Right lobe of liver (tissue), 6 donors: ENCODE results near the gene VAPB. TPM values are rescaled to one million over a fixed set of nuclear protein-coding genes. Genes with fewer than 3 reads are reported as not detected.

ENCODE experiments used
- ATAC-seq, 4 donors: fragments of 200-7000 bp; cut with Tn5 transposase; one replicate each; pipeline ENCODE4 v1.9.1; 2020; ENCODE audit warnings: mild to moderate bottlenecking in 4 of 4, moderate library complexity in 4 of 4
- DNase-seq, 3 donors: peaks; one replicate each; pipeline ENCODE4 v3.0.0-alpha.2; 2020
- H3K27ac ChIP-seq, 3 donors: fragments of 200-600 bp; one replicate each; pipeline ENCODE4 v1.8.0; 2022
- H3K27me3 ChIP-seq, 2 donors: fragments of 200-600 bp; one replicate each; pipeline ENCODE4 v1.8.0; 2022
- H3K36me3 ChIP-seq, 4 donors: fragments of 200-600 bp; sonication (generic) in 1 of 4; one replicate each; pipeline versions ENCODE4 v1.5.1 to v1.8.0; 2017 to 2022; ENCODE audit warnings: control low read depth in 1 of 4
- H3K4me1 ChIP-seq, 4 donors: fragments of 200-600 bp; sonication (generic) in 1 of 4; one replicate each; pipeline versions ENCODE4 v1.5.1 to v1.8.0; 2017 to 2022; ENCODE audit warnings: control low read depth in 1 of 4
- H3K4me3 ChIP-seq, 3 donors: fragments of 200-600 bp; one replicate each; pipeline ENCODE4 v1.8.0; 2022
- H3K9me3 ChIP-seq, 4 donors: fragments of 200-600 bp; sonication (generic) in 1 of 4; one replicate each; pipeline versions ENCODE4 v1.5.1 to v1.8.0; 2017 to 2022; ENCODE audit warnings: control low read depth in 1 of 4
- POLR2A ChIP-seq: fragments of 450-650 bp; IDR thresholded peaks from one replicate; pipeline ENCODE4 v1.6.1; 2017; ENCODE audit warnings: antibody characterized with exemption, mild to moderate bottlenecking
- WGBS: methylation state at CpG from one replicate; pipeline ENCODE4 v1.1.6; 2018; ENCODE audit warnings: low coverage, low lambda C conversion rate; ENCODE audit not compliant: insufficient coverage; ENCODE audit errors: missing lambda C conversion rate; 5-methylcytosine and 5-hydroxymethylcytosine counted together
- intact Hi-C, 2 donors: fragments of 100-400 bp; cut with DNase I; formaldehyde crosslinking; loops; one replicate each; pipeline versions ENCODE4 v1.11.2 to v1.14.1; 2022
- total RNA-seq, 6 experiments: library from RNA; depleted of rRNA in 2 of 6; stranded (reverse); fragments of >200 nt in 2 of 6; fragmentation: NEBNext Ultra II Directional in 3 of 6; extraction: Animal tissue kit (Norgen Biotek cat#: 25700) in 3 of 6; gene quantifications; one replicate each; pipeline versions ENCODE4 v1.1.0 to v1.2.4, GENCODE V29; 2016 to 2023
- TF ChIP-seq, protein P1 (sequence below), 4 donors: fragments of 200-600 bp in 3 of 4; fragments of 450-650 bp in 1 of 4; IDR thresholded peaks; one replicate each; pipeline versions ENCODE4 v1.5.1 to v1.8.0; 2016 to 2022; ENCODE audit warnings: antibody characterized with exemption in 4 of 4, mild to moderate bottlenecking in 2 of 4
- donor health status: DM: no; HTN: yes; CAD: no.
- donor health status: DM: no; HTN: no; CAD: no.
- donor health status: DM: no; HTN: no; CAD: no.
- donor health status: DM: no; HTN: yes; CAD: no.
- donor health status: DM: no; HTN: yes; CAD: no.

VAPB gene
- total RNA-seq, 6 experiments from 2014 or later: 17.5 to 42.9 (median 31.4) TPM

- 82% methylated on average over 3 of the region's 14 CpGs for WGBS
- H3K27ac ChIP-seq: no peak overlapping the region
- intact Hi-C loops: loop anchor here in 1 of 2 donors (10.0 kb wide), 1 partner anchor 212 kb away; no protein-coding TSS in a partner anchor
- no peak overlapping the region for H3K4me3 ChIP-seq
- no peak for ATAC-seq
- TF ChIP-seq, protein P1, sequence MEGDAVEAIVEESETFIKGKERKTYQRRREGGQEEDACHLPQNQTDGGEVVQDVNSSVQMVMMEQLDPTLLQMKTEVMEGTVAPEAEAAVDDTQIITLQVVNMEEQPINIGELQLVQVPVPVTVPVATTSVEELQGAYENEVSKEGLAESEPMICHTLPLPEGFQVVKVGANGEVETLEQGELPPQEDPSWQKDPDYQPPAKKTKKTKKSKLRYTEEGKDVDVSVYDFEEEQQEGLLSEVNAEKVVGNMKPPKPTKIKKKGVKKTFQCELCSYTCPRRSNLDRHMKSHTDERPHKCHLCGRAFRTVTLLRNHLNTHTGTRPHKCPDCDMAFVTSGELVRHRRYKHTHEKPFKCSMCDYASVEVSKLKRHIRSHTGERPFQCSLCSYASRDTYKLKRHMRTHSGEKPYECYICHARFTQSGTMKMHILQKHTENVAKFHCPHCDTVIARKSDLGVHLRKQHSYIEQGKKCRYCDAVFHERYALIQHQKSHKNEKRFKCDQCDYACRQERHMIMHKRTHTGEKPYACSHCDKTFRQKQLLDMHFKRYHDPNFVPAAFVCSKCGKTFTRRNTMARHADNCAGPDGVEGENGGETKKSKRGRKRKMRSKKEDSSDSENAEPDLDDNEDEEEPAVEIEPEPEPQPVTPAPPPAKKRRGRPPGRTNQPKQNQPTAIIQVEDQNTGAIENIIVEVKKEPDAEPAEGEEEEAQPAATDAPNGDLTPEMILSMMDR (IDR thresholded peaks at IDR 0.05): no peak
- TF ChIP-seq POLR2A: no peak
- DNase-seq: no peak
- H3K9me3 ChIP-seq: no peaks in the 10 kb centered on the region
- no peaks in the 10 kb centered on the region for H3K36me3 ChIP-seq
- no peaks in the 10 kb centered on the region for H3K4me1 ChIP-seq
- H3K27me3 ChIP-seq: no peaks in the 10 kb centered on the region
Measured at GRCh38 chr20:58457083-58457695, 68.2 kb downstream of the VAPB start.

DNA sequence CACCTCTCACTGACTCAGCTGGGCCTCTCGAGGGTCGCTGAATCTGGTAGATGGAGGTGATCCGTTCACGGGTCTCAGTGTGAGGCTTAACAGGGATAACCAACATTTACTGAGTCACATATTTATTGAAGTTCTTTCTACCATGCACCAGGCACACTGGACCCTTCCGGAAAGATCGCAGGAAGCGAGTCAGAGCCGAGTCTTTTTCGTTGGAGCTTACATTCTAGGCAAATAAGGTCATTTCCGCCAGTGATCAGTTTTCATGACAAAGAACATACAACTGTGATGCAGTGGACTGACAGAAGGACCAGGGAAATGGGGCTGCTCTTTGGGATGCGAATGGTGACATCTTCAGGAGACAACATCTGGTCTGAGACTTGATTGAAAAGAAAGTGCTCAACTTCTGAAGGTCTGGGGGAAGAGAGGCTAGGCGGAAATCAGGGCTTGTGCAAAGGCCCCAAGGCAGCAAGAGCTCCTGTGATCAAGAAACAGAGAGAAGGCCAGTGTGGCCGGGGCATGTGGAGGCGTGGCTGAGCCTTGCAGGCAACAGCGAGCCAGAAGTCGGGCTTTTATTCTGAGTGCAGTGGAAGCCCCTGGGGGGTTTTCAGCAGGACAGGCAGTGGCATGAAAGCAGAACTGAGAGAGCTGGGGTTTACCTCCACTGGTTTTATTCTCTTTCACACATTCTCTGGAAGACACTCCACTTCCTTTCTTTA lies 69.5 kb downstream of the VAPB start:
- intact Hi-C loops: loop anchor here in 1 of 2 donors (10.0 kb wide), 1 partner anchor 214 kb away; no protein-coding TSS in a partner anchor
- whole genome bisulfite sequencing: 67% methylated on average over 15 of the region's 16 CpGs

GRCh38 chr20:58459058-58459750 lies 70.2 kb downstream of the VAPB start:
- no peak overlapping the region for H3K27ac ChIP-seq
- H3K9me3 ChIP-seq: no peaks in the 10 kb centered on the region
- DNase-seq: no peak
- WGBS: 89% methylated on average over 4 of the region's 5 CpGs
- intact Hi-C loops: loop anchor here in 1 of 2 donors (10.0 kb wide), 1 partner anchor 214 kb away; no protein-coding TSS in a partner anchor
- H3K4me3 ChIP-seq: no peak overlapping the region
- TF ChIP-seq, protein P1 (IDR thresholded peaks at IDR 0.05): no peak
- TF ChIP-seq POLR2A: no peak
- H3K4me1 ChIP-seq: no peaks in the 10 kb centered on the region
- no peaks in the 10 kb centered on the region for H3K27me3 ChIP-seq
- no peak for ATAC-seq
- no peaks in the 10 kb centered on the region for H3K36me3 ChIP-seq

More for the DNA sequence above, 69.5 kb downstream of the VAPB start:
- no peaks in the 10 kb centered on the region for H3K27me3 ChIP-seq
- no peaks in the 10 kb centered on the region for H3K9me3 ChIP-seq
- no peak overlapping the region for H3K4me3 ChIP-seq
- H3K4me1 ChIP-seq: no peaks in the 10 kb centered on the region
- no peak overlapping the region for H3K27ac ChIP-seq
- H3K36me3 ChIP-seq: no peaks in the 10 kb centered on the region
- no peak for ATAC-seq
- DNase-seq: no peak
- TF ChIP-seq, protein P1 (IDR thresholded peaks at IDR 0.05): no peak
- TF ChIP-seq POLR2A: no peak

DNA sequence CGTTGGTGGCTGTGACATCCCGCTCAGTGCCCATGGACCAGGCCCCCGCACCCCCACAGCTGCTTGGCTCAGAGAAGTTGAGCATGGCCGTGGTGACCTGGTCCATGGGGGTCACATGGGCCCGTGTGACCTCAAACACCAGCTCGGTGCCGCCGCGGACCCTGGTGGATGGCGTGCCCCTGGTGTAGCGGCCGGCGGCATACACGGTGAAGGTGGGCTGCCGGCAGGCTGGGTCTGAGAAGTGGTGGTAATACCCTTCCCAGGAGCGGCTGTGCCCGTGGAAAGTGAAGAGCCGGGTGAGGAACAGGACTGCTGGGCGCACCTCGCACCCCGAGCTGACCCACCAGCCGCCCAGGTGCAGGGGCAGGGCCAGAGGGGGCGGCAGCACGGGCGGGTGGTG lies 72.1 kb downstream of the VAPB start:
- DNase-seq: no peak
- TF ChIP-seq, protein P1 (IDR thresholded peaks at IDR 0.05): no peak
- no peak for TF ChIP-seq POLR2A
- H3K9me3 ChIP-seq: no peaks in the 10 kb centered on the region
- H3K4me1 ChIP-seq: no peaks in the 10 kb centered on the region
- H3K27ac ChIP-seq: no peak overlapping the region
- no peaks in the 10 kb centered on the region for H3K36me3 ChIP-seq
- 93% methylated on average over 3 of the region's 25 CpGs for WGBS
- H3K27me3 ChIP-seq: no peaks in the 10 kb centered on the region
- ATAC-seq: peak in 1 of 4 donors; percentile 14
- H3K4me3 ChIP-seq: no peak overlapping the region
- intact Hi-C loops: no loop called here
